HG02571 (cell line): Measurements from ENCODE around the gene CELF4.

Experiments
- ATAC-seq: cut with Tn5 transposase; IDR thresholded peaks from one replicate; pipeline ENCODE4 v1.9.1; 2021; ENCODE audit warnings: mild to moderate bottlenecking, moderate library complexity; ENCODE audit not compliant: unreplicated experiment

The CELF4 gene

GRCh38 chr18:37422596-37422995, 143.0 kb downstream of the CELF4 start:
- no peak for ATAC-seq

DNA sequence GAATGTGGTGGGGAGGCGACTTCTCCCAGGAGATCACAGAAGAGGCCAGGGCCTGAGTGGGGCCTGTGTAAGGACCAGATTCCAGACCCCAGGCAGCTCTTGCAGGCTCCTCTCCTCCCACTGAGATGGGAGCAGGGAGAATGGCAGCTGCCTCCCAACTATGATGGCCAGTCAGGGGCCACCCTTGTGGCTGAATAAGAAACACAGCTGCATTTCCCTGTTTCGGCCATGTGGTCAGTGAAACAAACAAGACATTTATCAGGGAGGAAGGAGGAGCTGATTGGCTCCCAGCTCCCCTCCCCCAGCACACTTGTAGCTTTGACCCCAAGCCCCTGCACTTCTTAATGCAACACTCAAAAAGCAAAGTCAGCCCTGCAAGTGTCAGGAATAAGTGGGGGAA, 143.5 kb downstream of the CELF4 start:
- ATAC-seq = no peak

DNA sequence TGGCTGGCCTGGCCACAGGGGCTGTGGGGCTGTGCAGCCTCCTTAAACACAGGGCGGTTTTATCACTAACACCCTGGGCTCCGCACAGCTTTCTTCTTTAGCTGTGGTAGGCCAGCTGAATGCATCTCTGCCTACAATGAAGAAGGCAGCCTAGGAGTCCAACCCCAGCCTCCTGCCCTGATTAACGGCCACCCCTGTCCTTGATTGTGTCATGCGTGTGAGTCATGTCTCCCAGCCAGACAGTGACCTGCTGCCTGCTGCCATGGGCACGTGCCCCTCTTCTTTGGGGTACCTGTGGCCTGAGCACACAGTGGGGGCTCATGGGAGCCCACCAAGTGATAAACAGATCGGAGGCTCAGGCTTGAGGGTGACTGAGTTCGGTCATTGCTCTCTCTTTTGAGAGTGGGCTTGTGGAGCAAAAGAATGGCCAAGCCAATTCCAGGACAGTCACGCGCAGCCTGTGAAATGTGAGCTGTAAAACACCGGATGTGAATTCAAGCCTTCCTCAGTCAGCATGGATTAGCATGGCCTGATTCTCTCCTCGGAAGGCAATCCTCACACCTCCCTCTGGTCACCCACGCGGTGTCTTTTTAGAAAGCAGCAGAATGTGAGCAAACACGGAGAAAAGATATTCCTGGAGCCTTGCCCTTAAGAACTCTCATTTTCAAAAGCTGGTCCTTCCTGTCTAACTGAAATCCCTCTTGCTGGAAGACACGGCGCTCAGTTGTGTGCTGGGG, 144.1 kb downstream of the CELF4 start:
- no peak for ATAC-seq

- no peak for ATAC-seq
These were observed 145.2 kb downstream of the CELF4 start for GRCh38 chr18:37420315-37420880.

- no peak for ATAC-seq
These were observed 145.7 kb downstream of the CELF4 start for GRCh38 chr18:37419866-37420265.

GRCh38 chr18:37419315-37419714, 146.3 kb downstream of the CELF4 start:
- no peak for ATAC-seq

- ATAC-seq = no peak
These were observed 150.8 kb downstream of the CELF4 start for GRCh38 chr18:37414816-37415215.

GRCh38 chr18:37412829-37413228, 152.8 kb downstream of the CELF4 start:
- ATAC-seq = no peak

DNA sequence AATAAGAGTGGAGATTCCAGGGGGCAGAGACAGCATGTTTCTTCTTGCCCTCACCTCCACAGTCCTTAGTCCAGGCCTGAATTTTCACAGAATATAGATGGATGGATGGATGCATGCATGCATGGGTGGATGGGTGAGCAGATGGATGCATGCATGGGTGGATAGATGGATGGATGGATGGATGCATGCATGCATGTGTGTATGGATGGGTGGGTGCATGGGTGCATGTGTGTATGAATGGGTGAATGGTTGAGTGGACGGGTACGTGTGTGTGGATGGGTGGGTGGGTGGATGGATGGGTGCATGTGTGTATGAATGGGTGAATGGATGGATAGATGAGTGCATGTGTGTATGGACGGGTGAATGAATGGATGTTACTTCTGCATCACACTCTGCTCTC, 153.3 kb downstream of the CELF4 start:
- ATAC-seq = no peak

DNA sequence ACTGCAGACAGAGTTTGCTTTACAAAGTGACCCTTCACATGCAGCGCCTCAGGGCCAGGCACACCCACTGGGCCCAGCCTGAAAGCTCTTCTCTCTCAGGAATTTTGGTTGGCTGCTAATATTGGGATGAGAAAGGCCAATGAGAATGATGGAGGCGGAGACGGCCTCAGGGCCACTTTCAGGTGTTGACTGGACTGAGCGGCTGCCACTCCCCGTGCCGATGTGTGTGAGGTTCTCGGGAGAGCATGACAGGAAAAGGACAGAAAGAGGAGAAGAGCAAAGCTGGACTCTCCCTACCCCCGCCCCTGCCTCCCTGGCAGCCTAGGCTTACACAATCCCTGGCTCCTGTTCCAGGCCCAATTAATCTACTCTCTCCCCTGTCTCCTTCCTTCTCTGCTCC, 155.7 kb downstream of the CELF4 start:
- no peak for ATAC-seq

- no peak for ATAC-seq
These were observed 156.8 kb downstream of the CELF4 start for GRCh38 chr18:37408676-37409265.

GRCh38 chr18:37407571-37407970, 158.0 kb downstream of the CELF4 start:
- no peak for ATAC-seq

- ATAC-seq = no peak
These were observed 159.8 kb downstream of the CELF4 start for GRCh38 chr18:37405772-37406171.

DNA sequence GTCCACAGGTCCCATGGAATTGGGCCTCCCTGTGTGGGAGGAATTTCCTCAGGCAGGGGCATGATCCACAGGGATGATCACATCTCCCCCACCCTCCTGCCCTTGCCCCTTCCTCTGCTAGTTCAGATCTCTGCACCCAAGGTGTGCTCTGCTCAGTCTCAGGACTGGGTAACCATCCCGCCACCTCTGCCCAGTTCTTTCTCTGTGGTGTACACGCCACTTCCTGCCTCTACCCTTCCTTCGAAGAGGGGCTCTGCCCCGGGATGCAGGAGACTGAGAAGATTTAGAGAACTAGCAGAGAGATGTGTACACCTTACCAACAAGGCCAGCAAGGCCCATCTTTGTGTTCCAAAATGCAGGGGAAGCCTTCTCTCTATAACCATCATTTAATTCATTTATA, 160.4 kb downstream of the CELF4 start:
- no peak for ATAC-seq

DNA sequence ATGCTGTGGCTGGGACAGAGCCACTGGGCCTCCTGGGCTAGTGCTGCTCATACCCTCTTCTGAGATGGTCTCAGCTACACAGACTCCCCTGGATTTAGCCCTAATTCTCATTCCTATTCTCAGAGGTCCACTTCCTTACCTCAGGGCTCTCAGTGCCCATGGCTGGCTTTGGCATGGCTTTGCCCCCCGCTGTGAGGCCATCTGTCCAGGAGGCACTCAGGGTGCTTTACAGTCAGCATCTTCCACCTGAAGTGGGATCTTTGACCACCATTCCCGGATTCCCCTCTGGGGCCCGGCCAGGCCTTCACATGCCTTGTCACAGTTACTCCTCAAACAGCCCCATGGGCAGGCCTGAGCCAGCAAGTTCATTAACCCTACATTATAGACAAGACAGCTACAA, 161.8 kb downstream of the CELF4 start:
- no peak for ATAC-seq

- no peak for ATAC-seq
These were observed 162.4 kb downstream of the CELF4 start for GRCh38 chr18:37403100-37403781.

DNA sequence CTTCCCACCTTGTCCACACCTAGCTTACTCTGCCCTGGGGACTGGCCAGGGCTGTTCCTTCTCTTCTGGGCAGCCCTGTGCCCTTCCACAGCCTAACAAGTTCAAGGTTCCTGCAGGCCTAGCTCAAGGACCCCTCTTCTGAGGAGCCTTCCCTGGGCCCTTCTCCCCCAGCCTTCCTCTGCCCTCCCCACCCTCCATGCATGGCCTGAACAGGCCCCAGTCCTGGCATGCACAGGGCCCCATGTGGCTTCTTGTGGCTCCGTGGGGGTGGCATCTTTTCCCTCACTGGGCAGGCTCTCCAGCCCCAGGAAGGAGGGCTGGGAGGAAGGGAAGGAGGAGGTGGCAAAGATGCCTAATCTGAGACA, 162.9 kb downstream of the CELF4 start:
- no peak for ATAC-seq

DNA sequence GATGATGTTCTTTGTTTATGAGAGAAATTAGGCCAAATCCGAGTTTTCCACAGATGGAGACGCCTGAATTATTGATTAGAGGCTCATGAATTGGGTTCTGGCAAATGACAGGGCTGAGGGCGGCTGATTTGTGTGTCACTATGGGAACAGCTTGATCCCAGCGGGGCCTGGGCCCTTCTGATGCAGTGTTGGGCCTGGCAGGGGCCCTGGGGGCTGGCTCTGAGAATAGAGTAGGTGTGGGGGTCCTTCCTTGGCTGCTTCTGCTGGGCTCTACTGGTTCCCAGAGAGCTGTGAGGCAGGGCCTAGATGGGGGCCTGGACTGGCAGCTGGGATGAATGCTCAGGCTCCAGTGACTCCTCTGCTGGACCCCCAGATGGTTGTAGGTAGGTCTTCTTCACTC, 164.8 kb downstream of the CELF4 start:
- no peak for ATAC-seq

DNA sequence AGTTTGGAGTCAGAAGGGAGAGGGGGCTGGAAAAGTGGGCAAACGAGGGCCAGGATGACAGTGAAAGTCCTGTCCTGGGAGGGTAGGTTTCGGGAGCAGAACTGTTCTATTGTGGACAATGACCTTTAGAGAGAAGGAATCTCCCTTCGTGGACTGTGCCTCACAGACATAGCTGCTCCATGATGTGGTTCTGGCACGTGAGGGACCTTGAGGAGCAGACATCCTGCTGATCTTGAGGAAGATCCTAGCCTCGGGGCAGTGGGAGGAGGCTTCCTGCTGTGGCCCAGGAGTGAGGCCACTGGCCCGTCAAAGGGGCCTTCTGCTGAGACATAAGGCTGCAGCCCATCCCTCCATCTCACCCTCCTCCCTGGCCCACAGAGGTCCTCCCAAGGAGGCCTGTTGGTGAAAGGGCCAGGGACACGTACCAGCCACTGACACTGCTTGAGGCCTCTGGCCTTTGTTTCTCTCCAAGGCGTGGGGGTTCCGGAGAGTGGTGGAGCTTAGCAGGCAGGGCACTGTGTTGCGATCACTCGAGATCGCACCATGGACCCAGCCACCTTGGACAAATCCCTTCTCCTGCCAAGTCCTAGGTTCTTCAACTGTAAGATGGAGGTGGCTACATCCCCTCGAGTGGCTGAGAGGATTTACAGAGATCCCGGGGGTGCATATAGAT, 167.2 kb downstream of the CELF4 start:
- ATAC-seq = no peak

GRCh38 chr18:37397814-37398213, 167.8 kb downstream of the CELF4 start:
- no peak for ATAC-seq

- ATAC-seq = no peak
These were observed 168.5 kb downstream of the CELF4 start for GRCh38 chr18:37396971-37397720.
